HCT116 (cell line): ENCODE results near the gene DISP2.

Experiments used
- CTCF ChIP-seq, 3 experiments: fragments of 200-600 bp in 1 of 3; sonication (generic) in 1 of 3; IDR thresholded peaks in 2 of 3; conservative IDR thresholded peaks in 1 of 3; 2 replicates each; pipeline ENCODE4 v1.5.1; 2012 to 2017; ENCODE audit warnings: low read depth in 2 of 3, low read length in 2 of 3, antibody characterized with exemption in 1 of 3, borderline replicate concordance in 1 of 3, control low read depth in 1 of 3, mild to moderate bottlenecking in 1 of 3, mixed read lengths in 1 of 3, mixed run types in 1 of 3, moderate library complexity in 1 of 3; ENCODE audit not compliant: insufficient read depth in 1 of 3
- TF ChIP-seq, protein P1 (sequence below): IDR thresholded peaks from 2 replicates; pipeline ENCODE4 v1.6.1; 2012; ENCODE audit warnings: low read depth

DNA sequence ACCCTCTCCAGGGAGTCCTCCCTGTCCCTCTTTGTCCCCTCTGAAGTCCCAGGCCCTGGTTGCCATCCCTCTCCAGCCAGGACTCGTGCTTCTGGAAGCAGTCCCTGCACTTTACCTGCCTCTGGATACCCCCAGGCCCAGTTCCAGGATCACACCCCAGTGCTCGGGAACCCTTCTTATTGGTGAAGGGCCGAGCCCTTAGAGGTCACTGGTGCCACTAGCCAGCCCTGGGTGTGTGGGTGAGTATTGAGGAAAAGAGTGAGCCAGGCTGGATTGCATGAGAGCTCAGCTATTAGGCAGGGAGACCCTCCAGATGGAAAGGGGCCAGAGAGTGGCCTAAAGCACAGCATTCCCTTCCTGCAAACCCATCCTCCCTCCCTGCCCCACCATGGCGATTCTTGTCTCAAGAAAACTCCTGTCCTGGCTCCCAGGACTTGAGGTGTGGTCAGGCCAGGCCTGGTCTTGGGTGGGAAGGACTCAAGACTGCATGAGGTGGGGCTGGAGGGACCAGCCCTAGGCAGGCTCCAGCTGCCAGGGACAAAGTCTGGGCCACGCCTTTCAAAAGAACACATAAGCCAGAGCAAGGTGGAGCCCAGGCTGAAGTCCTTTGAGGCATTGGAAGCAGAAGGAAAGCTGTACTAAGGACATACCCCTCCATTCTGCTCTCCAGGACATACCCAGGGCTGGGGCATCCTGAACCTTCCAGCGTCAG lies 12.0 kb upstream of the DISP2 start:
- TF ChIP-seq CTCF (IDR thresholded peaks at IDR 0.05 in 2 of 3, conservative IDR thresholded peaks at IDR 0.05 in 1 of 3; ENCODE audit: borderline replicate concordance in 1 of 3, insufficient read depth in 1 of 3, low read depth in 2 of 3, low read length in 2 of 3): no peak
- TF ChIP-seq, protein P1, sequence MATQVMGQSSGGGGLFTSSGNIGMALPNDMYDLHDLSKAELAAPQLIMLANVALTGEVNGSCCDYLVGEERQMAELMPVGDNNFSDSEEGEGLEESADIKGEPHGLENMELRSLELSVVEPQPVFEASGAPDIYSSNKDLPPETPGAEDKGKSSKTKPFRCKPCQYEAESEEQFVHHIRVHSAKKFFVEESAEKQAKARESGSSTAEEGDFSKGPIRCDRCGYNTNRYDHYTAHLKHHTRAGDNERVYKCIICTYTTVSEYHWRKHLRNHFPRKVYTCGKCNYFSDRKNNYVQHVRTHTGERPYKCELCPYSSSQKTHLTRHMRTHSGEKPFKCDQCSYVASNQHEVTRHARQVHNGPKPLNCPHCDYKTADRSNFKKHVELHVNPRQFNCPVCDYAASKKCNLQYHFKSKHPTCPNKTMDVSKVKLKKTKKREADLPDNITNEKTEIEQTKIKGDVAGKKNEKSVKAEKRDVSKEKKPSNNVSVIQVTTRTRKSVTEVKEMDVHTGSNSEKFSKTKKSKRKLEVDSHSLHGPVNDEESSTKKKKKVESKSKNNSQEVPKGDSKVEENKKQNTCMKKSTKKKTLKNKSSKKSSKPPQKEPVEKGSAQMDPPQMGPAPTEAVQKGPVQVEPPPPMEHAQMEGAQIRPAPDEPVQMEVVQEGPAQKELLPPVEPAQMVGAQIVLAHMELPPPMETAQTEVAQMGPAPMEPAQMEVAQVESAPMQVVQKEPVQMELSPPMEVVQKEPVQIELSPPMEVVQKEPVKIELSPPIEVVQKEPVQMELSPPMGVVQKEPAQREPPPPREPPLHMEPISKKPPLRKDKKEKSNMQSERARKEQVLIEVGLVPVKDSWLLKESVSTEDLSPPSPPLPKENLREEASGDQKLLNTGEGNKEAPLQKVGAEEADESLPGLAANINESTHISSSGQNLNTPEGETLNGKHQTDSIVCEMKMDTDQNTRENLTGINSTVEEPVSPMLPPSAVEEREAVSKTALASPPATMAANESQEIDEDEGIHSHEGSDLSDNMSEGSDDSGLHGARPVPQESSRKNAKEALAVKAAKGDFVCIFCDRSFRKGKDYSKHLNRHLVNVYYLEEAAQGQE: no peak
